Heart right ventricle (tissue), 16 donors: ENCODE data around the gene PYCR2. TPM values are rescaled to one million over a fixed set of nuclear protein-coding genes. Genes with fewer than 3 reads are reported as not detected.
"Not testable (repeated sequence)": the region's sequence is repeated elsewhere in the genome, so short reads cannot be mapped to it uniquely, and the experiment has no call there.

Source experiments
- ATAC-seq, 8 donors: fragments of 200-7000 bp; cut with Tn5 transposase; one replicate each; pipeline ENCODE4 v1.9.1; 2020; ENCODE audit warnings: mild to moderate bottlenecking in 8 of 8, moderate library complexity in 8 of 8, moderate number of reproducible peaks in 1 of 8
- DNase-seq, 2 donors: peaks; one replicate each; pipeline ENCODE4 v3.0.0-alpha.2; 2020
- H3K27ac ChIP-seq, 10 donors: fragments of 200-600 bp; sonication (generic) in 2 of 10; one replicate each; pipeline versions ENCODE4 v1.5.0 to v1.8.0; 2020 to 2022; ENCODE audit warnings: mild to moderate bottlenecking in 3 of 10
- H3K27me3 ChIP-seq, 7 donors: fragments of 200-600 bp; one replicate each; pipeline ENCODE4 v1.8.0; 2021 to 2022; ENCODE audit warnings: mild to moderate bottlenecking in 2 of 7
- H3K36me3 ChIP-seq, 9 donors: fragments of 200-600 bp; sonication (generic) in 1 of 9; one replicate each; pipeline versions ENCODE4 v1.5.0 to v1.8.0; 2020 to 2022; ENCODE audit warnings: mild to moderate bottlenecking in 2 of 9
- H3K4me1 ChIP-seq, 9 donors: fragments of 200-600 bp; sonication (generic) in 1 of 9; one replicate each; pipeline versions ENCODE4 v1.5.0 to v1.8.0; 2020 to 2022; ENCODE audit warnings: mild to moderate bottlenecking in 4 of 9
- H3K4me3 ChIP-seq, 10 donors: fragments of 200-600 bp; sonication (generic) in 2 of 10; one replicate each; pipeline versions ENCODE4 v1.5.0 to v1.8.0; 2020 to 2022; ENCODE audit warnings: mild to moderate bottlenecking in 7 of 10, moderate library complexity in 2 of 10
- H3K9me3 ChIP-seq, 11 donors: fragments of 200-600 bp in 10 of 11; sonication (generic) in 2 of 11; one replicate each; pipeline versions ENCODE4 v1.5.0 to v1.8.0; 2013 to 2022; ENCODE audit warnings: mild to moderate bottlenecking in 2 of 11, control low read depth in 1 of 11, moderate library complexity in 1 of 11
- CTCF ChIP-seq, 9 donors: fragments of 200-600 bp; sonication (generic) in 2 of 9; IDR thresholded peaks; one replicate each; pipeline versions ENCODE4 v1.5.0 to v1.8.0; 2021 to 2022; ENCODE audit warnings: antibody characterized with exemption in 9 of 9, mild to moderate bottlenecking in 5 of 9, moderate library complexity in 1 of 9
- WGBS, 2 donors: extraction: QIAGEN DNeasy Blood & Tissue Kit; methylation state at CpG; one replicate each; pipeline ENCODE4 v1.1.7; 2013; ENCODE audit warnings: inconsistent platforms in 1 of 2; 5-methylcytosine and 5-hydroxymethylcytosine counted together
- intact Hi-C, 10 donors: fragments of 100-400 bp; cut with DNase I; formaldehyde crosslinking; loops; one replicate each; pipeline versions ENCODE4 v1.11.1 to v1.14.2; 2022
- polyA plus RNA-seq, 2 donors: library from polyadenylated mRNA; stranded (reverse); fragments of 200-250 nt; gene quantifications; one replicate each; pipeline ENCODE4 v1.2.3, GENCODE V29; 2013
- total RNA-seq, 10 donors: library from RNA; stranded (reverse); fragmentation: NEBNext Ultra II Directional in 3 of 10; extraction: Animal tissue kit (Norgen Biotek cat#: 25700) in 3 of 10; gene quantifications; one replicate each; pipeline versions ENCODE4 v1.2.1 to v1.2.4, GENCODE V29; 2021 to 2023
- donor health status: Arrhythmogenic right ventricular cardiomyopathy.
- donor health status: ischemic (EF 13 %, LVEDD 7.1; RV severe dilation, severe dysfunction).
- donor health status: healthy with polysubstance abuse.
- donor health status: DM: no; HTN: yes; CAD: no.
- donor health status: DM: no; HTN: no; CAD: no.
- donor health status: ischemic (EF 25% LVEDD 6.9; RV normal size, moderate dysfunction).
- donor health status: ischemic (EF 25% LVEDD 5.7; RV mildly dilated, moderate dysfunction).
- donor health status: healthy.
- donor health status: DM: yes; HTN: yes; CAD: no.
- donor health status: Ischemic cardiomyopathy.
- donor health status: ischemic (EF 35%, LVEDD 5.7; RV mildly dilated, moderate dysfunction).
- donor health status: nonischemic (EF 11% LVEDD 7.7; RV severe dilation, severe dysfunction).
- donor health status: DM: yes; HTN: yes; CAD: no.
- donor health status: PGD.
- donor health status: ischemic (EF 29% LVEDD 5.4; RV normal size, mild dysfunction).
- donor health status: nonischemic (EF 23%, LVEDD 6.1; RV moderate dilation, normal function).

The PYCR2 gene
- total and polyA plus RNA-seq, 12 donors: 42.5 to 96.0 (median 62.7) TPM

DNA sequence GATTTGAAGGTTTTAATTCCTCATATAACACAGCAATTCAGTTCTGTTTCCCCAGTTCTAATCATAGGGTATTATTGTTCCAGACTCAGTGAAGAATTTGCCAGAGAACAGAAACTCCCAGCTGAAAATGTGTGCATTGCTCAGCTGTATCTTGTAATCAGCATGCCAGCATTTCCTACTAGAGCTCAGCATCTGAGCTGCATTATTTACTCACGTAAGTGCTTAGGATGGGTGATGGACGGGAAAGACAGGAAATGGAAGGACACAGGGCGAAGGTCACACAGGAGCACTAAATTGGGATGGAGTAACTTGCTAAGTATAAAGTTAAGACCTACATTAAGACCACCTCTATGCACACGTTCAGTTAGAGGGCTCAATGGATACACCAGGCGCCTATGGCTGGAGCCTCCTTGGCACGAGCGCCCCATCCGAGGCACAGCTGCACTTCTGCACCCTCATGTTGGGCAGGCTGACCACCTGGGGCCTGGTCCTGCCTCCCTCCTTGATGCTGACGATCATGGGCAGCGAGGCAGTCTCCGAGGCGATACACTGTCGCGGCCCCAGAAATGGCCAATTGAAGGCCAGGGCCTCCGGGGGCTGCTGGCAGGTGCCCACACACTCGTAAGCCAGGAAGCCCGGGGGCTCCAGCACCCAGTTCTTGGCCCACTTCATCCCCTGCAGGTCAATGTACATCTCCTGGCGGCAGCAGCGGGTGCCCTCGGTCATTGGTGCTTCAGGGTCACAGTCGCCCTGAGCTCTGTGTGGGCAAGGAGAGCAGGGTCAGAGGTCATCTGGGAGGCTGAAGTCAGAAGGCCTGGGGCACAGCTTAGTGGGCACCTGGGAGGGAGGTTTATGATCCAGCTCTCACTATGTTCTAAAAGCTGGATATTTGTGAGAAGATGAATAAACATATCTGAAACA is 13.3 kb upstream of the PYCR2 start:
- Histone ChIP-seq H3K9me3 (no peaks in the 10 kb centered on the region), H3K36me3 (no peaks in the 10 kb centered on the region), H3K4me3 (no peak overlapping the region), H3K27me3 (no peaks in the 10 kb centered on the region), H3K4me1 (peaks cover 10 to 30% (median 24%) of the 10 kb centered on the region in 9 donors), H3K27ac (no peak overlapping the region)
- no peak for TF ChIP-seq CTCF (IDR thresholded peaks at IDR 0.05)
- 95% methylated on average over 21 of the region's 21 CpGs for WGBS, 2 donors
- DNase-seq (no peak), ATAC-seq (no peak)
- intact Hi-C loops: no loop called here

DNA sequence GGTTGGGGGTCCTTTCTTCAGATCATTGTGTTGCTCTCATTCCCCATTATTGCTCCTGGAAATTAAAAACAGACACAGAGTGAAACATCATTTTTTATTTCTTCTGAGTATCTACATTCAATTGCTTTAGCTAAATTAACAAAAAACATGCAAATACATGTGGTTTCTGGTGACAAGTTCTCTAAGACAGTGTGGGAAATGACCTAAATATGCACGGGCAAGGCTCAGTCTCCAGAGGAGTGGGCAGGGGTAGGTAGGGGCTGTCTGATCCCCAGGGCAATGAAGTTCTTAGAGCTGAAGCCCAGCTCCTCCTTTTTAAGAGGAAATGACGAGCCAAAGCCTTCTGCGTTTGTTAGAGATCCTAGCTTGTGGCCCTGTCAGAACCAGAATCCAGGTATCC is 12.5 kb upstream of the PYCR2 start:
- no peaks in the 10 kb centered on the region for H3K9me3 ChIP-seq
- H3K27ac ChIP-seq: no peak overlapping the region
- TF ChIP-seq CTCF (IDR thresholded peaks at IDR 0.05): no peak
- no peaks in the 10 kb centered on the region for H3K36me3 ChIP-seq
- WGBS, 2 donors: 67 to 76% methylated on average over 3 of the region's 3 CpGs
- intact Hi-C loops: no loop called here
- no peaks in the 10 kb centered on the region for H3K27me3 ChIP-seq
- H3K4me1 ChIP-seq: peaks cover 5 to 22% (median 17%) of the 10 kb centered on the region in 9 donors
- ATAC-seq (no peak), DNase-seq (no peak)
- H3K4me3 ChIP-seq: no peak overlapping the region

DNA sequence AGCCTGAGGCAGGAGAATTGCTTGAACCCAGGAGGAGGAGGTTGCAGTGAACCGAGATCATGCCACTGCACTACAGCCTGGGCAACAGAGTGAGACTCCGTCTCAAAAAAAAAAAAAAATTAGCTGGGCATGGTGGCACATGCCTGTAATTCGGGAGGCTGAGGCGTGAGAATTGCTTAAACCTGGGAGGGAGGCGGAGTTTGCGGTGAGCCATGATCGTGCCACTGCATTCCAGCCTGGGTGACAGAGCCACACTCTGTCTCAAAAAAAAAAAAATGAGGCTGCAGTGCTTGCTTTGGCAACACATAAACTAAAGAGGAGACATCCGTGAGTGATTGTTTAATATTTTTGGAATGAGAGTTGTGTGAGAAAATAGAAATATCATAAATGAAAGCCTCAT is 12.0 kb upstream of the PYCR2 start:
- intact Hi-C loops, DNase-seq, H3K27me3 ChIP-seq, ATAC-seq, H3K4me3 ChIP-seq, H3K36me3 ChIP-seq, H3K9me3 ChIP-seq, H3K27ac ChIP-seq: not testable (repeated sequence)
- peaks cover under 1 to 17% (median 12%) of the 10 kb centered on the region in 9 donors for H3K4me1 ChIP-seq
- 90 to 93% methylated on average over 8 of the region's 8 CpGs for WGBS, 2 donors

GRCh38 chr1:225934711-225935110 is 10.7 kb upstream of the PYCR2 start:
- DNase-seq: no peak
- ATAC-seq: no peak
- no peaks in the 10 kb centered on the region for H3K36me3 ChIP-seq
- 94 to 97% methylated on average over 5 of the region's 5 CpGs for WGBS, 2 donors
- no peak overlapping the region for H3K4me3 ChIP-seq
- TF ChIP-seq CTCF (IDR thresholded peaks at IDR 0.05): no peak
- H3K27me3 ChIP-seq: no peaks in the 10 kb centered on the region
- H3K27ac ChIP-seq: no peak overlapping the region
- intact Hi-C loops: no loop called here
- no peaks in the 10 kb centered on the region for H3K9me3 ChIP-seq
- H3K4me1 ChIP-seq: peaks cover 0 to 4% (median 0%) of the 10 kb centered on the region in 9 donors

- ATAC-seq (no peak), DNase-seq (no peak)
- H3K4me1 ChIP-seq: peaks cover 0 to 4% (median 0%) of the 10 kb centered on the region in 9 donors
- no peak for TF ChIP-seq CTCF (IDR thresholded peaks at IDR 0.05)
- H3K9me3 ChIP-seq: no peaks in the 10 kb centered on the region
- no peaks in the 10 kb centered on the region for H3K27me3 ChIP-seq
- no peak overlapping the region for H3K4me3 ChIP-seq
- intact Hi-C loops: no loop called here
- no peak overlapping the region for H3K27ac ChIP-seq
- 88 to 92% methylated on average over 2 of the region's 2 CpGs for WGBS, 2 donors
- H3K36me3 ChIP-seq: no peaks in the 10 kb centered on the region
These were observed 9.0 kb upstream of the PYCR2 start for GRCh38 chr1:225933072-225933471.
